Measurements from ENCODE around the gene DNAH8.

DNA sequence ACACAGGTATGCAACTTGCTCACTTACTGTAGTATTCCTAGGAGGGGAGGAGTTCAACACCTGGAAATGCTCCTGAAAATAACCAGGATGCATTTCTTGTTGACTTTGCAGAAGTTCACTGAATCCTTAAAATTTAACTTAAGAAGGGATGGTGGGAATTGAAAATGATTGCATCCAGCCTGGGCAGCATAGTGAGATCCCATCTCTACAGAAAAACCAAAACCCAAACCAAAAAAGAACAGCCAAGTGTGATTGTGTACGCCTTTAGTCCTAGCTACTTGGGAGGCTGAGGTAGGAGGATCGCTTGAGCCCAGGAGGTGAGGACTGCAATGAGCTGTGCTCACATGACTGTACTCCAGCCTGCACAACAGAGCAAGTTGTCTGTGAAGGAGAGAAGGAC lies 1.7 kb downstream of the DNAH8 start:
- TF ChIP-seq, protein P1, sequence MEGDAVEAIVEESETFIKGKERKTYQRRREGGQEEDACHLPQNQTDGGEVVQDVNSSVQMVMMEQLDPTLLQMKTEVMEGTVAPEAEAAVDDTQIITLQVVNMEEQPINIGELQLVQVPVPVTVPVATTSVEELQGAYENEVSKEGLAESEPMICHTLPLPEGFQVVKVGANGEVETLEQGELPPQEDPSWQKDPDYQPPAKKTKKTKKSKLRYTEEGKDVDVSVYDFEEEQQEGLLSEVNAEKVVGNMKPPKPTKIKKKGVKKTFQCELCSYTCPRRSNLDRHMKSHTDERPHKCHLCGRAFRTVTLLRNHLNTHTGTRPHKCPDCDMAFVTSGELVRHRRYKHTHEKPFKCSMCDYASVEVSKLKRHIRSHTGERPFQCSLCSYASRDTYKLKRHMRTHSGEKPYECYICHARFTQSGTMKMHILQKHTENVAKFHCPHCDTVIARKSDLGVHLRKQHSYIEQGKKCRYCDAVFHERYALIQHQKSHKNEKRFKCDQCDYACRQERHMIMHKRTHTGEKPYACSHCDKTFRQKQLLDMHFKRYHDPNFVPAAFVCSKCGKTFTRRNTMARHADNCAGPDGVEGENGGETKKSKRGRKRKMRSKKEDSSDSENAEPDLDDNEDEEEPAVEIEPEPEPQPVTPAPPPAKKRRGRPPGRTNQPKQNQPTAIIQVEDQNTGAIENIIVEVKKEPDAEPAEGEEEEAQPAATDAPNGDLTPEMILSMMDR (IDR thresholded peaks at IDR 0.05; ENCODE audit: low read depth, low read length, poor library complexity, severe bottlenecking) = no peak
- TF ChIP-seq EZH2phosphoT487 (IDR thresholded peaks at IDR 0.05; ENCODE audit: borderline replicate concordance, low read length) = no peak
